B cell (primary cell): ENCODE results near the gene FUT7.

Source experiments
- EZH2 ChIP-seq: IDR thresholded peaks from 2 replicates; pipeline ENCODE4 v1.6.1; 2012; ENCODE audit warnings: borderline replicate concordance, low read depth, mild to moderate bottlenecking, moderate library complexity, low read length; ENCODE audit not compliant: insufficient read depth, poor library complexity, severe bottlenecking
- TF ChIP-seq, protein P1 (sequence below): fragments of 200-600 bp; IDR thresholded peaks from one replicate; pipeline ENCODE4 v1.8.0; 2022; ENCODE audit warnings: antibody characterized with exemption, mild to moderate bottlenecking

DNA sequence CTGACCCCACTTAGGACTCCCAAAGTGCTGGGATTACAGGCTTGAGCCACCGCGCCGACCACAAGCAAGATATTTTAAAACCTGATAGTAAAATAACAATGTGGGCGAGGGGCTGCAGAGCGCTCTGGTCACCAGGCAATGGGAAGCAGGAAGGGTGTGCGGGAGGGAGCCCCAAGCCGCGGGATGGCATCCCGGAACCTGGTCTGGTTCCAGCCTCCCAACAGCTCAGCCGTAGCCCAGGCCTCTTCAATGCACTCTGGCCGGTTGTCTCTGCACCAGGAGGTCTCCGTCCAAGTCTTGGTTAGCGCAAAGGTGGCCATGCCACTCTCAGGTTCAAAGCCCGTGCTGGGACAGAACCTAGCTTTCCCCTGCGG lies 44.7 kb upstream of the FUT7 start:
- TF ChIP-seq, protein P1, sequence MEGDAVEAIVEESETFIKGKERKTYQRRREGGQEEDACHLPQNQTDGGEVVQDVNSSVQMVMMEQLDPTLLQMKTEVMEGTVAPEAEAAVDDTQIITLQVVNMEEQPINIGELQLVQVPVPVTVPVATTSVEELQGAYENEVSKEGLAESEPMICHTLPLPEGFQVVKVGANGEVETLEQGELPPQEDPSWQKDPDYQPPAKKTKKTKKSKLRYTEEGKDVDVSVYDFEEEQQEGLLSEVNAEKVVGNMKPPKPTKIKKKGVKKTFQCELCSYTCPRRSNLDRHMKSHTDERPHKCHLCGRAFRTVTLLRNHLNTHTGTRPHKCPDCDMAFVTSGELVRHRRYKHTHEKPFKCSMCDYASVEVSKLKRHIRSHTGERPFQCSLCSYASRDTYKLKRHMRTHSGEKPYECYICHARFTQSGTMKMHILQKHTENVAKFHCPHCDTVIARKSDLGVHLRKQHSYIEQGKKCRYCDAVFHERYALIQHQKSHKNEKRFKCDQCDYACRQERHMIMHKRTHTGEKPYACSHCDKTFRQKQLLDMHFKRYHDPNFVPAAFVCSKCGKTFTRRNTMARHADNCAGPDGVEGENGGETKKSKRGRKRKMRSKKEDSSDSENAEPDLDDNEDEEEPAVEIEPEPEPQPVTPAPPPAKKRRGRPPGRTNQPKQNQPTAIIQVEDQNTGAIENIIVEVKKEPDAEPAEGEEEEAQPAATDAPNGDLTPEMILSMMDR, result no peak
- no peak for TF ChIP-seq EZH2
